Stimulated activated CD8-positive, alpha-beta memory T cell treated with anti-CD3 and anti-CD28 coated beads, Interleukin-12 subunit alpha, Interleukin-12 subunit beta, amount 100 ng/mL, for 24 hours (primary cell): Measurements from ENCODE around the gene ATP4A.
"Not testable (repeated sequence)": the region's sequence is repeated elsewhere in the genome, so short reads cannot be mapped to it uniquely, and the experiment has no call there.

ENCODE experiments used
- DNase-seq: peaks from one replicate; pipeline ENCODE4 v3.0.0-alpha.2; 2020; ENCODE audit errors: extremely low read depth

Gene ATP4A

DNA sequence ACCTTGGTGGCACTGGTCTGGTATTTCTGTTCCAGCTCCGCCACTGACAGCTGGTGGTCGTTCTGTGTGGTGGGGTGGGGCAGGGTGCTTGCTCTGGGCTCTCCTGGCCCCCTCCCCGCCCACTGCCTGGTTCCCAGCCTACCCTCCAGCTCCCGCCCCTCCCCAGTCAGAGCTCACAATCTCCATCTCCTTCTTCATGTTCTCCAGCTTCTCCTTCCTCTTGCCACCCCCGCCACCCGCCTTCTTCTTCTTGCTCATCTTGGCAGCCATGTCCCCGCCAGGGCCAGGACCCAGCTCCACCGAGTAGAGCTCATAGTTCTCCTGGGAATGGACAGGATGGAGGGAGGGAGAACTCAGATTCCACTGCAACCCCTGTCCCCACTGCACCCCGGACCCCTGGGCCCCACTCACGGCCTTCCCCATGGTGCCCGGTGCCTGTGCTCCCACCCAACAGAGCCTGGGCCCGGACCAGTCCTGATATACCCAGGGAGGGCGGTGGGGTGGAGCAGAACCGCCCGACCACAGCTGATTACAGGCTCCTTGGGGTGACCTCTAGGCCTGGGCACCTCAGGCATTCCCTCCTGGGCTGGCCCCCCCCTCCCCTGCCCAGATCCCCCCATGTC, at the start of gene ATP4A:
Gene ATP4A, minus strand, starts transcription at position 452 of the 623 bp plus-strand sequence. Its CDS starts 29 bp downstream, at position 423.
- DNase-seq: no peak

DNA sequence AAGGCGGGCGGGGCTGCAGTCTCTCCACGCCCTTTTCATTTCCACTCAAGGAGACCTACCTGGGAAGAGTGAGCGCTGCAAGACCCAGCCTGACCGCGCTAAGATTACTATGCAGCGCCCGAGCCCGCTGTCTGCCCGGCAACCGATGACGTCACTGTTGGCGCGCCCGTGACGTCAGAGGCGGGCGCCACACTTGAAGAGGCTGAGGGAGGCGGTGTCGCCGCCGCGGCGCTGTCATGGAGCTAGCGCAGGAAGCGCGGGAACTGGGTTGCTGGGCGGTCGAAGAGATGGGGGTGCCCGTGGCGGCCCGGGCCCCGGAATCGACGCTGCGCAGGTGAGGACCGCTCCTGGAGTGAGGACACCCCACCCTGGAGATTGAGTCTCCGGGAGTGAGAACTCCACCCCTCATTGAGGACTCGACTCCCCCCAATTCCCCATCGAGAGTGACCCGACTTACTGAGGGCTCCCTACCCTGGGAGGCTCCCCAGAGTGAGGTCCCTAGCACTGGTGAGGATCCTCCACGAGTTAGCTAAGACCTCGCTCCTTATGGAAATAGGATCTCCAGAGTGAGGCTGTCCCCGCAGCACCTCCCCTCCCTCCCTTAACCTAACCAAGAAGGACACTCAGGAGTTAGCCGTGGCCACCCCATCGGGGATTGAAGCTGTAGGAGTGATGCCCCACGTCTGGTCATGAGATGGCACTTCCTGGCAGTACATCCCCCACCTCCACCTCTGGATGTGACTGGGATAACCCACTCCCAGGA, 49.3 kb upstream of the ATP4A start, which contains the start of gene HAUS5:
Gene HAUS5, plus strand, starts transcription at position 177 of the 763 bp plus-strand sequence. Its CDS starts 60 bp downstream, at position 237.
- DNase-seq: peak; percentile 80

DNA sequence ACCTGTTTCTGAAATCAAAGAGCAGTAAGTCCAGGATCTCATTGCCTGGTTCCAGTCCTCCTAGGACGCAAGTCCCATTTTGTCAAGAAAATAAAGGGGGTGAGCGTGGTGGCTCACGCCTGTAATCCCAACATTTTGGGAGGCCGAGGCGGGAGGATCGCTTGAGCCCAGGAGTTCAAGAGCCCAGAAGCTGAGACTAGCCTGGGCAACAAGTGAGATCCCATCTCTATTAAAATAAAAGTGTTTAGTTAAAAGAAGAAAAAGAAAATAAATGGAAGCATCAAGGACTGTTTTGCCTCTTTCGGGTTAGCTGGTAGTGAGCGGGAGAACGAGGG, 48.7 kb upstream of the ATP4A start:
- DNase-seq: no peak

DNA sequence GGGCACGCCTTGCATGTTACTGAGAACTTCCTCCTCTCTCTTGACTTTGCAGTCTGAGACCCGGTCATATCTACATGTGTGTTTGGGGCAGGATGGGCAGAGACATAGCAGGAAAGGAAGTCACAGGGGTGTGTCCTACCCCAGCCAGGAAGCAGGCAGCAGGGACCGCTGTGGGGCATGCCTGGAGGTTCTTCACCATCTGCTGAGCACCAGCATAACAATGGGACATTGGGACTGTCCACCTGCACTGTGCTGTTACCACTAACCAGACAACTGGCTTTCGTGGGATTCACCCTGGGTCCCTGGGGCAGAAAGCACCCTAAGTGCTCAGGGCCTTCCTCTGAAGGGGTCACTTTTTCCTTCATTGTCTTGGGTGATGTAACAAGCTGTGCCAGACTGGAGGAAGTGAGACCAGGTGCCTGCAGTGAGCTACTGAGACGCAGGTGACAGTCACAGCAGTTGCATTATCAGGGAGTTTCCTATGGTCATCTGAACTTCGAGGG, 46.4 kb upstream of the ATP4A start:
- DNase-seq: no peak

DNA sequence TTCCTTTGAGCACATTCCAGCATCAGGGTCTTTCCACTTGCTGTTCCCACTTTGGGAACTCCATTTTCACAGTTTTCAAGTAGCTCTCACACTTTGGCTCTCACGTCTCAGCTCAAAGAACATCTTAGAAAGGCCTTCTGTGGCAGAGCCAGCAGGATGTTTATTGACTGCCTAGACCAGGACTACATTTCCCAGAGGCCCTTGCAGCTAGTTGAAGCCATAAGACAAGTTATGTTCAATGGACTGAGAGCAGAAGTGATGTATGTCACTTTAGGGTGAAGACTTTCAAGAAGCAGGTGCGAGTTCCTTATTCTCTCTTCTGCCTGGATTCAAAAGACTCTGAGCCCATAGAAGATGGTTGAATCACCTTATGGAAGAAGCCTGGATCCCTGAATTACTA, 44.8 kb upstream of the ATP4A start:
- no peak for DNase-seq

DNA sequence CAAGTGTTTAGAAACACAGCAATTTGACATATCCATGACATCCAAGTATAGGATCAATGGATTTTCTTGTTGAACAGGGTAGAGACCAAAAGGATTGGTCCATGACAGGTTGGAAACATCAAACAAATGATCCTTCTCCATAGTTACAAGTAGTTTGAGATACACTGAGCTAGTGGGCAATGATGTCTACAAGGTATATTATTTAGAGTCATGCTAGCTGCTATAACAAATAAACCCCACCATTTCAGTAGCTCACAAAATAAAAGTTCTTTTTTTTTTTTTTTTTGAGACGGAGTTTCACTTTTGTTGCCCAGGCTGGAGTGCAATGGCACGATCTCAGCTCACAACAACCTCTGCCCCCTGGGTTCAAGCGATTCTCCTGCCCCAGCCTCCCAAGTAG, 44.2 kb upstream of the ATP4A start:
- DNase-seq: no peak

DNA sequence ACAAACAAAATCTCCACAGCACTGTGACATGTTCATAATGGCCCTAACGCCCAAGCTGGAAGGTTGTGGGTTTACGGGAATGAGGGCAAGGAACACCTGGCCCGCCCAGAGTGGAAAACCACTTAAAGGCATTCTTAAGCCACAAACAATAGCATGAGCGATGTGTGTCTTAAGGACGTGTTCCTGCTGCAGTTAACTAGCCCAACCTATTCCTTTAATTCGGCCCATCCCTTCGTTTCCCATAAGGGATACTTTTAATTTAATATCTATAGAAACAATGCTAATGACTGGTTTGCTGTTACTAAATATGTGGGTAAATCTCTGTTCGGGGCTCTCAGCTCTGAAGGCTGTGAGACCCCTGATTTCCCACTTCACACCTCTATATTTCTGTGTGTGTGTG, 43.7 kb upstream of the ATP4A start:
- not testable (repeated sequence) for DNase-seq

DNA sequence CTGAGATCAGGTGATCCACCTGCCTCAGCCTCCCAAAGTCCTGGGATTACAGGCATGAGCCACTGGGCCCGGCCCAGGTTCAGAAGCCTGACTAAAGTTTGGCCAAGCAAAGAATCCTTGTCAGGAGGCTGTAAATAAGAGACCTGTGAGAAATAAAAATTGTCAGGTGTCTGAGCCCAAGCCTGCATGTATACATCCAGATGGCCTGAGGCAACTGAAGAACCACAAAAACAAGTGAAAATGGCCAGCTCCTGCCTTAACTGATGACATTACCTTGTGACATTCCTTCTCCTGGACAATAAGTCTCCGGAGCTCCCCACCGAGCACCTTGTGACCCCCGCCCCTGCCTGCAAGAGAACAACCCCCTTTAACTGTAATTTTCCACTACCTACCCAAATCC, 41.0 kb upstream of the ATP4A start:
- DNase-seq: not testable (repeated sequence)

DNA sequence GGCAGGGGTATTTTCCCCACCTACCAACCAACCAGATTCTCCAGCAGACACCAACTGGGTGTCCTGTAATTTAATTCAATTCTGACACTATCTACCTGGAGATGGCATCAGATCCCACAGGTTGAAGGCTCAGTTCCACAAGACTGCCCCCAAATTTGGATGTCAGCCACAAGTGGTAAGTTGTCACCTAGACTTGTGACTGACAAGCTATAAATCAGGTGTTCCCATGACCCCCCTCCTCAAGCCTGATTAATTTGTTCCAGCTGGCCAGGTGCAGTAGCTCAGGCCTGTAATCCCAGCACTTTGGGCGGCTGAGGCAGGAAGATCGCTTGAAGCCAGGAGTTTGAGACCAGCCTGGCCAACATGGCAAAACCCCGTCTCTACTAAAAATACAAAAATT, 38.5 kb upstream of the ATP4A start:
- no peak for DNase-seq

DNA sequence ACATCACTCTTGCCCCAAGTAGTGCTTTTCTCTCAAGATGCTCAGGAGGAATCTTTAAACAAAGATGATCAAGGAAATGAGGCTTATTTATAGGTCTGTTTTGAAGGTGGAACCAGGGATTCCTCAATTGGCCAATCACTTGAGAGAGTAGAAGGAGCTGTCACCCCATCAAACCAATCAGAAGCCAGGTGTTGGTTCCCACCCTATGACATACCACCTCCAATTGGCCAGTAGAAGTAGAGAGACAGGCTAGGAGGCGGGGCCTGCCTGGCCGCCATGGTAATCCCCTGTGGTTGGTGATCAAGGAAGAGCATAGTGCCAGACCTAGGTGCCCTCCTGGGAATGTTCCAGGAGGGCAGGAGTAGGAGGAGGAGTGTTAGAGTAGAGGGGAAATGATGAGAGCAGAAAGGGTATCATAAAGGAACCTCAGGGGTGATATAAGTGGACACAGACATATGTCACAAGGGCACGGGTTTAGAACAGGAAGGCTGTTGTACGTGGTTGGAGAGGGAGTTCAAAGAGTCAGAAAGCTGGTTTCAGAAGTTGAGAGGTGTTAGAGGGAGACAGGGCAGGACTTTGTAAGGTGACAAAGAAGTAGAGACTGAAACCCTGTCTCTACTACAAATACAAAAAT, 33.0 kb upstream of the ATP4A start:
- no peak for DNase-seq

DNA sequence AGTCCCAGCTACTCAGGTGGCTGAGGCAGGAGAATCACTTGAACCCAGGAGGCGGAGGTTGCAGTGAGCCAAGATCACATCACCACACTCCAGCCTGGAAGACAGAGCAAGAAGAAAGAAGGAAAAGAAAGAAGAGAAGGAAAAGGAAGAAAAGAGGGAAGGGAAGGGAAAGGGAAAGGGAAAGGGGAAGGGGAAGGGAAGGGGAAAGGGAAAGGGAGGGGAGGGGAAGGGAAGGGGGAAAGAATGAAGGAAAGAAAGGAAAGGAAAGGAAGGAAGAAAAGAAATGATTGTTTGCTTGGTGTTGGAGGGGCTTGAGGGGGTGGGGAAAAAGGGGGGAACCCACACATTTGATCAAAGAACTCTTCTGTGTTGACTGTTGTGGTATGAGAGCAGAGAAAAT, 32.5 kb upstream of the ATP4A start:
- DNase-seq: no peak

DNA sequence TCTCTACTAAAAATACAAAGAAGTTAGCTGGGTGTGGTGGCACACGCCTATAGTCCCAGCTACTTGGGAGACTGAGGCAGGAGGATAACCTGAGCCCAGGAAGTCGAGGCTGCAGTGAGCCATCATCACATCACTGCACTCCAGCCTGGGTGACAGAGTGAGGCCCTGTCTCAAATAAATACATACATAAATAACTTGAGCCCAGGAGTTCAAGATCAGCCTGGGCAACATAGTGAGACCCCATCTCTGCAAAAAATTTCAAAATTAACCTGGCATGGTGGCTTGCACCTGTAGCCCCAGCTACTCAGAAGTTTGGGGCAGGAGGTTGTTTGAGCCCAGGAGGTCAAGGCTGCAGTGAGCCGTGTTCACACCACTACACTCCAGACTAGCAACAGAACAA, 31.6 kb upstream of the ATP4A start:
- DNase-seq: not testable (repeated sequence)

DNA sequence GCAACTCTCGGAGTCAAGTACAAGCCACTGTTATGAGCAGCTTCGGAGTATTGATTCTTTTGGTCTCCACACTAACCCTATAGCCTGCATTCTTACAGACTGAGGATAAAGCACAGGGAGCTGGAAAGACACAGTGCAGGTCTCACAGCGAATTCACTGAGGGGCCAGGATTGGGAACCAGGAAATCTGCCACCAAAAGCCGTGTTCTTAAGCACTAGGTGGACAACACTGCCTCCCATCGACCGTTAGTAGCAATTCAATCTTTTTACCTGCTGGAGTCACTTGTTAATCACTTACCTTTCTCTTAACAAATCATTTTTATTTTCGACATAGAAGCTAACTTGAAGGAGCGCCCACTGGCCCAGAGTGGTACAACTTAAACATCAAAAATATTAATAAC, 28.8 kb upstream of the ATP4A start:
- DNase-seq: no peak

DNA sequence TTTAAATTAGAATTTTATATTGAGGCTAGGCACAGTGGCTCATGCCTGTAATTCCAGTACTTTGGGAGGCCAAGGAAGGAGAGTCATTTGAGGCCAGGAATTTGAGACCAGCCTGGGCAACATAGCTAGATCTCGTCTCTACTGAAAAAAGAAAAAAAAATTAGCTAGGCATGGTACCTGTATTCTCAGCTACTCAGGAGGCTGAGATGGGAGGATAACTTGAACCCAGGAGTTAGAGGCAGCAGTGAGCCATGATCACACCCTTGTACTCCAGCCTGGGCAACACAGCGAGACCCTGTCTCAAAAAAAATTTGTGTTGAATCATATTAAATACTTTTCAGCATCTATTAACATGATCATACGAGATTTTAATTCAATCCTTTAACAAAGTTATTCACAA, 27.4 kb upstream of the ATP4A start:
- no peak for DNase-seq

DNA sequence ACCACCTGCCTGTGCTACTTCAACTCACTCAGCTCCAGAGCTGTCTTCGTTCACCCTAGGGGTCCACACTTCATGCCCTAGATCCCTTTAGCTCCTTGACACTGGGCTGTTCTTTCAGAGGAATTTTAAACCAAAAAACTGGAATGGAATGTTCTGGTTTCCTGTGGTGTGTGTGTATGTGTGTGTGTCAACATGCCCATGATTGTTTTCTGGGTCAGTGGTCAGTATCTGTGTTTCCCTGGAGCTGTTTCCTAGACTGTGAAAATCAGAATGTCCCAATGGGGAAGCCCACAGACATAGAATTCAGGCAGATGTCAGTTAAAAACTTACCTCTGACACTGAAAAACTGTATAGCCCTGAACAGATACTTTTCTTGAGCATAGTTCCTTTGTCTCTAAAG, 23.9 kb upstream of the ATP4A start:
- no peak for DNase-seq

DNA sequence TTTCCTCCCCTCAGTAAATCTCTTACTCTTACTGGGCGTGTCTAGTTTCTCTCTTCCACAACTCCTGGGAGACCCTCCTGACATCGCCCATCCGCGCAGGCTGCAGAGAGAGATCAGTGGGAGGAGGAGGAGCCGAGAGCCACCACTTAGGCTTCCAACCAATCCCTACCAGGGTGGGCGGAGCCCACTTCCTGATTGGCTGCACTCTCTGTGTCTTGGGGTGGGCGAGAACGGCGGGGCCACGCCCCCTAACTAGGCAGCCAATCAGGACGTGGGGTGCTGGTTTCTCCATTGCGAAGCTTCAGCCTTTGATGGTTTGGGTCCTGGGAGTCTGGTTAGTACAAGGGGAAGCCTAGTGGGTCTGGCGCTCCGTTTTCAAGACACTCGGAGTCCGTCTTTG, 22.4 kb upstream of the ATP4A start, which contains the start of gene PMIS2:
Gene PMIS2, plus strand, starts transcription at position 326 of the 400 bp plus-strand sequence. CDS start 87 bp downstream, outside the sequence.
- no peak for DNase-seq

DNA sequence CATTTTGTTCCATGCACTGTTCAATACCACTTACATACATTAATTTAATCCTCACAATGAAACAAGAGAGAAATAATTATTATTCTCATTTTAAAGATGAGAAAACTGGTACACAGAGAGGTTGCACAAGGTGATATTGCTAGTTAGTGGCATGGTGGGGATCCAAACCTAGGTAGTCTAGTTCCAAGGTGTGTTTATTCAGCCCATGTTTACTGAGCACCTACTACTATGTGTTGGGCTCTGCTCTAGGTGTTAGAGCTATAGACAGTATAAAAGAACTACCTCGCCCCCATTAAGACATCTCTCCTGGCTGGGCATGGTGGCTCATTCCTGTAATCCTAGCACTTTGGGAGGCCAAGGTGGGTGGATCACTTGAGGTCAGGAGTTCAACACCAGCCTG, 19.3 kb upstream of the ATP4A start:
- no peak for DNase-seq

DNA sequence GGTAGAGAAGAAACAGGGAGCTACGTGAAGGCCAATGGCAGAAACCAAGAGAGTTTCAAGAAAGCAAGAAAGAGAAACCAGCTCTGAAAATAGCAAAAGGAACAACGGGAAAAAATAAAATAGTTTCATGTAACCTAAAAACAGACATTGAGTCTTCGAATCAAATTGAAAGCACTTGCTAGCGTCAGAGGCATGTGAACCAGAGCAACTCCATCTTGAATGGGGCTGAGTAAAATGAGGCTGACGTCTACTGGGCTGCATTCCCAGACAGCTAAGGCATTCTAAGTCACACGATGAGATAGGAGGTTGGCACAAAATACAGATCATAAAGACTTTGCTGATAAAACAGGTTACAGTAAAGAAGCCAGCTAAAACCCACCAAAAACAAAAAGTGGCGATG, 15.2 kb upstream of the ATP4A start:
- DNase-seq: no peak

DNA sequence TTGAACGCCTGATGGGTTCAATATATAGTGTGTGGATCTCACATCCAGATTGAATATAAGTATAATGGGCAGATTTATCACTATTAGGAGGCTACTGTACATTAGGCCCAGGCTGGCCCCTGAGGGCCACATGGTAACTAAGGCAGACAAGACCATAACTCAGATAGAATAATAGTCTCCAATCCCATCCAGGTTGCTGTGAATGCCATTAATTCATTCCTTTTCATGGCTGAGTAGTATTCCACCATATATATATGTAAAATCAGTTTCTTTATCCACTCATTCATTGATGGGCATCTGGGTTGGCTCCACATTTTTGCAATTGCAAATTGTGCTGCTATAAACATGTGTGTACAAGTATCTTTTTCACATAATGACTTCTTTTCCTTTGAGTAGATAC, 14.5 kb upstream of the ATP4A start:
- DNase-seq: no peak

DNA sequence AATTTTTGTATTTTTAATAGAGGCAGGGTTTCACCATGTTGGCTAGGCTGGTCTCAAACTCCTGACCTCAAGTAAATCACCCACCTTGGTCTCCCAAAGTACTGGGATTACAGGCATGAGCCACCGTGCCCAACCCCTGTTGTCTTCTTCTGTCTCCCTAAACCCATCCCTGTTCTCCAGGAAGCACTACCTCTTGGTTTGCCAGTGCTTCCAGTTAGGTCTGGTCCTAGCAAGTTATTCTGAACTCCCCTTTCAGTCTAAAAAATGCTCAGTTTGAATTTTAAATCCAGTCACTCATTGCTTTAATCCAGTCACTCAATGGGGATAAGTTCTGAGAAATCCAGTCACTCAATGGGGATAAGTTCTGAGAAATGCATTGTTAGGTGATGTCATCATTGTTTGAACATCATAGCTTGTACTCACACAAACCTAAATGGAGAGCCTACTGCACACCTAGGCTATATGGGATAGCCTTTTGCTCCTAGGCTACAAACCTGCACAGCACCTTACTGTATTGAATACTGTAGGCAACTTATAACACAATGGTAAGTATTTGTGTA, 8.0 kb upstream of the ATP4A start:
- DNase-seq: no peak

DNA sequence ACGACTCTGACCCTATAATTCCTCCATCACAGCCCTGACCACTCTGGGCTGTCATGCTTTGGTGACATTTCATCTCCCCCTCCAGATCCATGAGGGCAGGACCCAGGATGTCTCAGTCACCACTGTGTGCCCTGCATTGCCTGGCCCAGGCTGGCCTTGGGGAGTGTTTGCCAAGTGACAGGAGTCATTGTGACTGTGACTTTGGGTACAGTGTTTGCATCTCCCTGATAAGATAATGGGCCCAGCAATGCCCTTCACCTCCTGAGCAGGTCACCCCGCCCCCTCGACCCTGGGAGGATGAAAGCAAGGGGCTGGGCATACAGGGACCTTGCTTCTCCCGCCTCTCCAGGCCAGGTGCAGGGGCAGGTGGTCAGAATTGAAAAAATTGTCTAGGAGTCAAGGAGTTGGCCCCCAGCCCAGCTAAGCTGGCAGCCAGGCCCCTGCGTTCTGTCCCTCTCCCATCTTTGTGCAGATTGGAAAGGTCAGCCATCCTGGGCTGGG, 5.9 kb upstream of the ATP4A start:
- no peak for DNase-seq

DNA sequence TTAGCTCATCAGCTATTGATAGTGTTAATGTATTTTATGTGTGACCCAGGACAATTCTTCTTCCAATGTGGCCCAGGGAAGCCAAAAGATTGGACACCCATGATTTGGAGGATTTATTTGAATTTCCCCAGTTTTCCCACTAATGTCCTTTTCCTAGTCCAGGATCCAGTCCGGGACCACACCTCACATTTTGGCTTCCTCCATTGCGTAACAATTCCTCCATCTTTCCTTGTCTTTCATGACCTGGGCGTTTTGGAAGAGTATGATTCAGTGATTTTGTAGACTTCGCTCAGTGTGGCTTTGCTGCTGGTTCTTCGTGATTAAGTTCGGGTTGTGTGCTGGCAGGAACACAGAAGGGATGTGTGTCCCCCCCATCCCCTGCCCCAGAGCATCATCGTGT, 3.3 kb upstream of the ATP4A start:
- no peak for DNase-seq
